ENCODE data around the gene GRIK3.

Gene GRIK3

DNA sequence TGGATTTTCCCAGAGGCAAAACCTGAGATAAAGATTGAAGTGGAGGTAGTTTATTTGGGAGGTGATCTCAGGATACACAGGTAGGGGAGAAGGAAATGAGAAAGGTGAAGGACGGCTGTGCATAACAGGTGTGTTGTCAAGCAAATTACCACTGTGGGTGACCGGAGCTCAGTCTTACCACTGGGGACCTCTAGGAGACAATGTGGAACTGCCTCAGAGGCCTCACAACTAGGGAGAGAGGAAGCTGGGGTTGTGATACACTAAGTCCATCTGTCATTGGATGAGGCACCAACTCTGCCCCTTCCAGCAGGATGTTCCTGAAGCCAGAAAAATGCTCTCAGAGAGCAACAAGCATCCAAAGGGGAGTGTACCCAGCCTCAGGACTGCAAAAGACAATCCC lies 32.6 kb downstream of the GRIK3 start:
- Histone ChIP-seq H3K4me3 (ENCODE audit: insufficient read length, low read depth) (no peak overlapping the region), H3K36me3 (ENCODE audit: insufficient read depth, insufficient read length, low read length) (no peaks in the 10 kb centered on the region), H3K9me3 (ENCODE audit: insufficient read depth, low read length) (no peaks in the 10 kb centered on the region), H3K4me1 (ENCODE audit: insufficient read depth, insufficient read length) (peaks cover 7% of the 10 kb centered on the region), H3K27me3 (ENCODE audit: insufficient read depth, insufficient read length) (no peaks in the 10 kb centered on the region), H3K9ac (ENCODE audit: insufficient read length, low read depth) (no peak overlapping the region)
- no peak for TF ChIP-seq SUZ12 (IDR thresholded peaks at IDR 0.05; ENCODE audit: extremely low read depth, insufficient read depth, insufficient read length)
- no peak for DNase-seq (ENCODE audit: low read depth, low spot score)

- Histone ChIP-seq H3K36me3 (ENCODE audit: insufficient read depth, insufficient read length, low read length) (no peaks in the 10 kb centered on the region), H3K4me3 (ENCODE audit: insufficient read length, low read depth) (no peak overlapping the region), H3K27me3 (ENCODE audit: insufficient read depth, insufficient read length) (no peaks in the 10 kb centered on the region), H3K9ac (ENCODE audit: insufficient read length, low read depth) (no peak overlapping the region), H3K4me1 (ENCODE audit: insufficient read depth, insufficient read length) (peaks cover 2% of the 10 kb centered on the region), H3K9me3 (ENCODE audit: insufficient read depth, low read length) (no peaks in the 10 kb centered on the region)
- TF ChIP-seq SUZ12 (IDR thresholded peaks at IDR 0.05; ENCODE audit: extremely low read depth, insufficient read depth, insufficient read length) (no peak), YY1 (IDR thresholded peaks at IDR 0.05; ENCODE audit: insufficient read depth, insufficient read length) (no peak), ZNF274 (IDR thresholded peaks at IDR 0.05; ENCODE audit: low read depth, low read length) (no peak)
- no peak for DNase-seq (ENCODE audit: low read depth, low spot score)
Observed at GRCh38 chr1:36996106-36996505, 38.2 kb downstream of the GRIK3 start.

- H3K36me3 ChIP-seq (ENCODE audit: insufficient read depth, insufficient read length, low read length), result no peaks in the 10 kb centered on the region
- H3K27me3 ChIP-seq (ENCODE audit: insufficient read depth, insufficient read length), result no peaks in the 10 kb centered on the region
- no peak overlapping the region for H3K9ac ChIP-seq (ENCODE audit: insufficient read length, low read depth)
- DNase-seq (ENCODE audit: low read depth, low spot score), result no peak
- peaks cover 2% of the 10 kb centered on the region for H3K4me1 ChIP-seq (ENCODE audit: insufficient read depth, insufficient read length)
- H3K9me3 ChIP-seq (ENCODE audit: insufficient read depth, low read length), result no peaks in the 10 kb centered on the region
- TF ChIP-seq ZNF274 (IDR thresholded peaks at IDR 0.05; ENCODE audit: low read depth, low read length) (no peak), YY1 (IDR thresholded peaks at IDR 0.05; ENCODE audit: insufficient read depth, insufficient read length) (no peak), SUZ12 (IDR thresholded peaks at IDR 0.05; ENCODE audit: extremely low read depth, insufficient read depth, insufficient read length) (no peak)
- H3K4me3 ChIP-seq (ENCODE audit: insufficient read length, low read depth), result no peak overlapping the region
Observed at GRCh38 chr1:36994868-36995267, 39.4 kb downstream of the GRIK3 start.

- Histone ChIP-seq H3K27me3 (ENCODE audit: insufficient read depth, insufficient read length) (no peaks in the 10 kb centered on the region), H3K9ac (ENCODE audit: insufficient read length, low read depth) (no peak overlapping the region), H3K36me3 (ENCODE audit: insufficient read depth, insufficient read length, low read length) (no peaks in the 10 kb centered on the region), H3K4me3 (ENCODE audit: insufficient read length, low read depth) (no peak overlapping the region), H3K9me3 (ENCODE audit: insufficient read depth, low read length) (no peaks in the 10 kb centered on the region), H3K4me1 (ENCODE audit: insufficient read depth, insufficient read length) (peaks cover 6% of the 10 kb centered on the region)
- DNase-seq (ENCODE audit: low read depth, low spot score), result no peak
- TF ChIP-seq ZNF274 (IDR thresholded peaks at IDR 0.05; ENCODE audit: low read depth, low read length), result no peak
- TF ChIP-seq SUZ12 (IDR thresholded peaks at IDR 0.05; ENCODE audit: extremely low read depth, insufficient read depth, insufficient read length), result no peak
- TF ChIP-seq YY1 (IDR thresholded peaks at IDR 0.05; ENCODE audit: insufficient read depth, insufficient read length), result no peak
Observed at GRCh38 chr1:36994294-36994693, 40.0 kb downstream of the GRIK3 start.

DNA sequence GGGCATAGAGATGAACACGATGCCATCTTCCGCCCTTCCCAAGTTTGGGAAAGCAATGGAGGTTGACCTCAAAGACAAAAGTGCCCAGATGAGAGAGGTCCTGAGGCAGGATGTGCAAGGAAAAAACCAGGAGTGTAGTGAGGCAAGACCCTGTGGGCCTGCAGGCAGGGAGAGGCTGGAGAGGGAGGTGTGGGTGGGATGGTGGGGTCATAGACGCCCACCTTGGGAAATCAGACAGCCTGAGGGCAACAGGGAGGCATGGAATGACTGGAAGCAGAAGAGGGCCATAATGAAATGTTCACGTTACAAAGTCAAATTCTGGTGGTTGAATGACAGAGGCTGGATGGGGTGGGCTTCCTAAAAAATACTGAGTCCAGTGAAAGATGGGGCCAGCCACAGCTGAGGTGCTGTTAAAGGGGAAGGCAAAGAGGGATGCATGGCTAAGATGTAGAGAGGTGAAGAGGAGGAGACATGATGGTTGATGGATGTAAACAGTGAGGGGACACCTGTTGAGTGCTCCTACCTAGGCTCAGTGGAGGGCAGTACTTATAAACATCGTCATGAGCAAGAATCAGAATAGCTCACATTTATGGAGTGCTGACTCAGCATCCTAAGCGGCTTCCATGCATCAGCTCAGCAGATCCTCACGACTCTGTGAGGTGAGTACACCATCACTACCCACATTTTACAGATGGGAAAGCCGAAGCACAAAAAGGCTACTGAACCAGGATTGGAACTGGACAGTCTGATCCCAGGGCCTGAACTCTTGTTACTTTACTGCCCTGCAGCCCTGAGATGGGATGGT lies 42.0 kb downstream of the GRIK3 start:
- Histone ChIP-seq H3K9ac (ENCODE audit: insufficient read length, low read depth) (no peak overlapping the region), H3K9me3 (ENCODE audit: insufficient read depth, low read length) (no peaks in the 10 kb centered on the region), H3K4me3 (ENCODE audit: insufficient read length, low read depth) (no peak overlapping the region), H3K4me1 (ENCODE audit: insufficient read depth, insufficient read length) (peaks cover 8% of the 10 kb centered on the region), H3K36me3 (ENCODE audit: insufficient read depth, insufficient read length, low read length) (no peaks in the 10 kb centered on the region), H3K27me3 (ENCODE audit: insufficient read depth, insufficient read length) (no peaks in the 10 kb centered on the region)
- DNase-seq (ENCODE audit: low read depth, low spot score), result no peak
- TF ChIP-seq YY1 (IDR thresholded peaks at IDR 0.05; ENCODE audit: insufficient read depth, insufficient read length) (no peak), ZNF274 (IDR thresholded peaks at IDR 0.05; ENCODE audit: low read depth, low read length) (no peak)

DNA sequence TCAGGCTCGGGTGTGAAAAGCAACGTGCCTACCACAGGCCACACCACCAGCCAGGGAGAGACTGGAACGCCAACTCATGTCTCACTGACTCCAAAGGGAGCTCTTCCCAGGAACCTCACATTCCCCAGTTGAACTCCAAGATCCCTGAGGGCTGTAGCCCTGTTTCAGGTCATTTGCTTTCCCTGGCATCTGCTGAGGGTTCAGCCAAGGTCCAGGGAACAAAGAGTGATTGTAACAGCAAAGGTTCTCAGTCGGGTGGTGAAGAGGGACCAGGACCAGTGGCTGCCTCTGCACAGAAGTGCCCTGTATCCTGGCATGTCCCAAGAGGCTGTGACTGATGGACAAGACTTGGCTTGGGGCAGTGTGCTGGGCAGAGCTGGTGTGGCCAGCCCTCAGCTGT lies 42.8 kb downstream of the GRIK3 start:
- Histone ChIP-seq H3K4me3 (ENCODE audit: insufficient read length, low read depth) (no peak overlapping the region), H3K36me3 (ENCODE audit: insufficient read depth, insufficient read length, low read length) (no peaks in the 10 kb centered on the region), H3K9me3 (ENCODE audit: insufficient read depth, low read length) (no peaks in the 10 kb centered on the region), H3K4me1 (ENCODE audit: insufficient read depth, insufficient read length) (peaks cover 8% of the 10 kb centered on the region), H3K9ac (ENCODE audit: insufficient read length, low read depth) (no peak overlapping the region), H3K27me3 (ENCODE audit: insufficient read depth, insufficient read length) (no peaks in the 10 kb centered on the region)
- DNase-seq (ENCODE audit: low read depth, low spot score), result no peak
- no peak for TF ChIP-seq YY1 (IDR thresholded peaks at IDR 0.05; ENCODE audit: insufficient read depth, insufficient read length)
- TF ChIP-seq ZNF274 (IDR thresholded peaks at IDR 0.05; ENCODE audit: low read depth, low read length), result no peak
- no peak for TF ChIP-seq SUZ12 (IDR thresholded peaks at IDR 0.05; ENCODE audit: extremely low read depth, insufficient read depth, insufficient read length)

DNA sequence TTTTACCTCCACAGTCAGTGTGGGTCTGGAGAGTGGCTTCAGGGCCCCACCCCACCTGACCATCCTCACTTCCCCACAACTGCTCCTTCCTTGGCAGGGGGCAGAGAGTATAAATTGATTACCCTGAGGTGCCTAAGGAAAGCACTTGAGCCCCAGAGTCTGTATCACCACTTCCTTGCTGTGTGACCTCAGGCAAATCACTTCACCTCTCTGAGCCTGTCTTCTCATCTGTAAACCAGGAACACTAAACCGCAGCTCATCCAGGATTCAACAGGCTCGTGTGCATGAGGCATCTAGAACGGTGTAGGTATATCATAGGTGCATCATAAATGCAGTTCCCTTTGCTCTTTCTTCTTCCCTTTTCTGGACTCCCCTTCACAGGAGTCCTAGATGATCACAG lies 43.4 kb downstream of the GRIK3 start:
- no peak for TF ChIP-seq SUZ12 (IDR thresholded peaks at IDR 0.05; ENCODE audit: extremely low read depth, insufficient read depth, insufficient read length)
- TF ChIP-seq YY1 (IDR thresholded peaks at IDR 0.05; ENCODE audit: insufficient read depth, insufficient read length), result no peak
- no peak for TF ChIP-seq ZNF274 (IDR thresholded peaks at IDR 0.05; ENCODE audit: low read depth, low read length)
- no peak overlapping the region for H3K9ac ChIP-seq (ENCODE audit: insufficient read length, low read depth)
- no peaks in the 10 kb centered on the region for H3K27me3 ChIP-seq (ENCODE audit: insufficient read depth, insufficient read length)

More for the DNA sequence above, 43.4 kb downstream of the GRIK3 start:
- Histone ChIP-seq H3K9me3 (ENCODE audit: insufficient read depth, low read length) (no peaks in the 10 kb centered on the region), H3K4me1 (ENCODE audit: insufficient read depth, insufficient read length) (peaks cover 8% of the 10 kb centered on the region), H3K36me3 (ENCODE audit: insufficient read depth, insufficient read length, low read length) (no peaks in the 10 kb centered on the region), H3K4me3 (ENCODE audit: insufficient read length, low read depth) (no peak overlapping the region)
- no peak for DNase-seq (ENCODE audit: low read depth, low spot score)

All from NT2/D1 (cell line).